NCI-H2196 (cell line): ENCODE measurements around the gene KIF11.

ENCODE experiments used
- DNase-seq: peaks from one replicate; lab custom pipeline; 2025; ENCODE audit not compliant: unreplicated experiment; lab: John Stamatoyannopoulos, UW

Gene KIF11

DNA sequence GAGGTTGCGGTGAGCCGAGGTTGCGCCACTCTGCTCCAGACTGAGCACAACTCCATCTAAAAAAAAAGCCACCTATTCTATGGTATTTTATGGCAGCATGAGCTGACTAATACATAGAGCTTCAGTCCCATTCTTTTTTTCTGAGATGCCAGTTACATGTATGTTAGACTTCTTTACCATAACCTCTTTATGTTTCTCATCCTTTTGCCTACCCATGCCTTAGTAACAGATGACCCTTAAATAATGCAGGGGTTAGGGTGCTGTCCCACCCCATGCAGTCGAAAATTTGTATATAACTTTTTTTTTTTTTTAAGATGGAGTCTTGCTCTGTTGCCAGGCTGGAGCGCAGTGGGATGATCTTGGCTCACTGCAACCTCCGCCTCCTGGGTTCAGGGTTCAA is 74.1 kb downstream of the KIF11 start:
- DNase-seq = no peak

DNA sequence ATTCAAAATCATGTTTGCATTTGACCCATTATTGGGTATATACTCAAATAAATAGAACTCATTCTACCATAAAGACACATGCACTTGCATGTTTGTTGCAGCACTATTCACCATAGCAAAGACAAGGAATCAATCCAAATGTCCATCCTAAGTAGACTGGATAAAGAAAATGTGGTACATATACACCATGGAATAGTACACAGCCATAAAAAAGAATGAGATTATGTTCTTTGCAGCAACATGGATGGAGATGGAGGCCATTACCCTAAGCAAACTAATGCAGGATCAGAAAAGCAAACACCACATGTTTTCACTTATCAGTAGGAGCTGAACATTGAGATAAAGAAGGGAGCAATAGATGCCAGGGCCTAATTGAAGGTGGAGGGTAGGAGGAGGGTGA is 84.8 kb downstream of the KIF11 start:
- no peak for DNase-seq

GRCh38 chr10:92678206-92678605 is 85.3 kb downstream of the KIF11 start:
- no peak for DNase-seq

- no peak for DNase-seq
Measured at GRCh38 chr10:92681306-92681834, 88.4 kb downstream of the KIF11 start.

GRCh38 chr10:92688573-92688926 is 95.6 kb downstream of the KIF11 start:
- no peak for DNase-seq

DNA sequence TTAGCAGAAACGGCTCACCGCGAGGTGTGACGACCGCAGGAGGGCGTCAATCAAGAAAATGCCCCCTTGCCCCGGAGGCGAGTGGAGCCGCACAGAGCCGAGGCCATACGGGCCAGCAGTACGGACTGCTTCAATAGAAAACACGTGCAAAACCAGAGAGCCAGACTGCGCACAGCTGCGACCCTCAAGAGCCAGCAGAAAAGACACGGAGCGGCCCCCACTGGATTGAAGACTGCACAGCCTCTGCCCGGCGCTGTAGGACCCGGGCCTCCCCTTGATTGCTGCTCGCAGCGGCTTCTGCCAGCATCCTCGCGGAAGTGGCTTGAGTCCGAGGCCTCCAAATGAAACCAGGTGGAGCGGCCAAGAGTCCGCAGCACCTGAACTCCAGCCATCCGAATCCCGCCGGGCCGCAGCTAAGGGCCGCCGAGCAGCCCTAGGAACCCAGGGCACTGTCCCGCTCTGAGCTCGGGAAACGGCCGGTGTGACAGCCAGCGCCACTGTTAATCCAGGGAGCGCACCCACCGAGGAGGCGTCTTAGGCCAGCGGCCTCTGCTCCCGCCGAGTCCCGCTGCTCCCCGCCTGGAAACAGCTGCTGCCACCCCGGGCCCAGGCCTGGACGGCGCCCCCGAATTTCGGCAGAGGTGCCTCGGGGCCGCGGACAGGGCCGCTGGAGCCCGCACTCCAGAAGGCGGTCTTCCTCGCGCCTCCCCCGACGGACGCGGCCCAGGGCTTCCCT is 96.2 kb downstream of the KIF11 start:
- DNase-seq = peak; percentile 3

DNA sequence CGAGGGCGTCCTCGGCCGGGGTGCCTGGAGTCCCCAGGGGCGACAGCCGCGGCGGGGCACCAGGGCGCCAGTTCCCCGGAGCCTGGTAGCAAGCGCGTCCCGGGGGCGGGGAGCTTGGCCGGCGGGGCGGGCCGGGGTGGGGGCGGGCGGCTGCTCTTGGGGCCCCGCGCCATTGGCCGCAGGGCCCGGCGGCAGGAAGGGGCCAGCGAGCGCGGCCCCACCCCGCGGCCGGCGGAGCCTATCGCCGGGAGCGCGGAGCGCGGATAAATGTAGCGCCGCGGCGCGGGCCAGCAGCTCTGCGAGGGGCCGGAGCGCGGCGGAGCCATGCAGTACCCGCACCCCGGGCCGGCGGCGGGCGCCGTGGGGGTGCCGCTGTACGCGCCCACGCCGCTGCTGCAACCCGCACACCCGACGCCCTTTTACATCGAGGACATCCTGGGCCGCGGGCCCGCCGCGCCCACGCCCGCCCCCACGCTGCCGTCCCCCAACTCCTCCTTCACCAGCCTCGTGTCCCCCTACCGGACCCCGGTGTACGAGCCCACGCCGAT is 96.8 kb downstream of the KIF11 start, which contains the start of gene HHEX:
TSS of gene HHEX (plus strand) at position 293 of the 548 bp plus-strand sequence. CDS start at position 325, 32 bp downstream.
- DNase-seq = peak; percentile 33

DNA sequence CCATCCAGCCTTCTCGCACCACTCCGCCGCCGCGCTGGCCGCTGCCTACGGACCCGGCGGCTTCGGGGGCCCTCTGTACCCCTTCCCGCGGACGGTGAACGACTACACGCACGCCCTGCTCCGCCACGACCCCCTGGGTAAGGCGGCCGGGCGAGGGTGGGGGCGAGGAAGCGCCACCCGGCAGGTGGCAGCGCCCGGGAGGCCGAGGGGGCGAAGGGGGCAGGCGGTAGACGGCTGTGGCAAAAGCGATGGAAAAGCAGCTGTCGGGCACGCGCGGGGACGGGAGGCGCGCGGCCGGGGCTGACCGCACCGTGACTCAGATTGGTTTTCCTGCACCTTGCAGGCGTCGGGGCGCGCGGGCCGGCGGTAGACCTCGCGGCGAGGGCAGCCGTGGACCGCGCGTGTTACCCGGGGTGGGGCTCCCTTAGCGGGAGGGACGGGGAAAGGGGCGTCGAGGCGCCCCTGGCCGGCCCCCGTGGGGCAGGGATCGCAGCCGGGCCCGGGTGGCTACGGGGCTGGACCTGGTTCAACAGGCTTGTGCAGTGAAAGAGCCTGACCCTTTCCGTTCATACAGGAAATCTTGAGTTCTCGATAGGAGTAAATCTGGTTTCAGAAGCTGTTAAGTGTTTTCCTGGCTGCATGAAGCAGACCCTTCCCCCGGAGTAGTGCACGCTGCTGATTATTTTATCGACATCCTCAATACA is 97.4 kb downstream of the KIF11 start:
- peak; percentile 7 for DNase-seq

GRCh38 chr10:92690915-92691590 is 98.1 kb downstream of the KIF11 start:
- DNase-seq = no peak

GRCh38 chr10:92691591-92692079 is 98.7 kb downstream of the KIF11 start:
- DNase-seq = no peak

DNA sequence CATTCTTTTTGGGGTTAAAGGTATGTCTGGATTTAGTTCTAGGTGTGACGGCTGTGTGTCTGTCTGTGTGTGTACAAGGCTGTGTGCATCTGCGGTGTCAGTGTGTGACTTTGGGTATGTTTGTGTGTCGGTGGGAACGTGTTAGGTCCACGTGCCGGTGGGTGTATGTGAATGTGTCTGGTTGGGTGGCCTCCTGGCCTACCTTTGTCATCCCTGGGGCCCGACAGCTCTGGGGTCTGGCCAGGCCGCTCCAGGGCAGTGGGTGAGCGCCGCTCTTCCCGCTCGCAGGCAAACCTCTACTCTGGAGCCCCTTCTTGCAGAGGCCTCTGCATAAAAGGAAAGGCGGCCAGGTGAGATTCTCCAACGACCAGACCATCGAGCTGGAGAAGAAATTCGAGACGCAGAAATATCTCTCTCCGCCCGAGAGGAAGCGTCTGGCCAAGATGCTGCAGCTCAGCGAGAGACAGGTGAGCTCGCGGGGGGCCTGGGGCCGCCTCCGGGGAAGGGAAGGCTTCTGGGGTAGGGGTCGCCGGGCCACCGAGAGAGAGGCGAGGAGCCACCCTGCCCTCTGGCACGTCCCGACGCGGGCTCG is 99.2 kb downstream of the KIF11 start:
- no peak for DNase-seq

GRCh38 chr10:92692697-92693533 is 100.0 kb downstream of the KIF11 start:
- no peak for DNase-seq

GRCh38 chr10:92693534-92693893 is 100.6 kb downstream of the KIF11 start:
- DNase-seq = no peak

DNA sequence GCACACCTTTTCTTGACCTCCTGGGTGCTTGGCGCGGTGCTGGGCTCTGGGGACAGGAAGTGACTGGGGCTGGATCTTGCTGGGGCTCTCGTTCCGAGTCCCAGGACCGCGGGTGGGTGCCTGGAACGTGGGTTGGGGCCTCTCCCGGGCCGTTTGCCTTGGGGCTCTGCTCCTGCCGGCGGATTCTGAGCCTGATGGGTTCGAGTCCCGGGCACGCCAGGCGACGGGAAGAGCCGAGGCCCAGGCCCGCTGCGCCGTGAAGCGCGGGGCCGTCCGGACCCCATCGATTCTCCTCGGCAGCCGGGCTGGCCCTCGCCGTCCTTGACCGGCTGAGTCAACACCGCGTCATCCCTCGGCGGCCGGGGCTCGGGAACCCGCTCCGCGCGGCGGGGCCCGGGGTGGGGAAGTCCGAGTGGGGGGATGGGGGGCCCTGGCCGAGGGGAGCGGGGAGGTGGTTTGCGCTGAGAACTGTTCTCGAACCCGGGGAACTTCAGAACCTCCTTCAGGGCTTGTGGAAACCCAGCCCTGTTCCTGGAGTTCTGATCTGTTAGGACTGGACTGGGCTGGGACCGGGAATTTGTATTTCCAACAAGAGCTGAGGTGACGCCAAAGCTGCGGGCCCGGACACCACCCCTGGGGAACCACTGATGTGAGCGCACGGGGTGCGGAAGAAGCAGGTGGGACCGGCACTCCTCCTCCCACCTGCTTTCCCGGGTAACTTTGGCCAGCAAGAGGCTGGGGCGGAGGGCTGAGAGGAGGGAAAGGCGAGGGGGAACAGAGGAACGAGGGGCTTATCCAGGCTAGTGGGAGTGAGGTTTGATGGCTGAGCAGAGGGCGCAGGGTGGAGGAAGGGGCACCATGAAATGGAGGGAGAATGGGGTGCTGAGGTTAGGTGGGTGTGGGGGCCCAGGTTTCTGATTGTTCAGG is 103.0 kb downstream of the KIF11 start:
- no peak for DNase-seq

GRCh38 chr10:92696606-92697383 is 103.9 kb downstream of the KIF11 start:
- no peak for DNase-seq

DNA sequence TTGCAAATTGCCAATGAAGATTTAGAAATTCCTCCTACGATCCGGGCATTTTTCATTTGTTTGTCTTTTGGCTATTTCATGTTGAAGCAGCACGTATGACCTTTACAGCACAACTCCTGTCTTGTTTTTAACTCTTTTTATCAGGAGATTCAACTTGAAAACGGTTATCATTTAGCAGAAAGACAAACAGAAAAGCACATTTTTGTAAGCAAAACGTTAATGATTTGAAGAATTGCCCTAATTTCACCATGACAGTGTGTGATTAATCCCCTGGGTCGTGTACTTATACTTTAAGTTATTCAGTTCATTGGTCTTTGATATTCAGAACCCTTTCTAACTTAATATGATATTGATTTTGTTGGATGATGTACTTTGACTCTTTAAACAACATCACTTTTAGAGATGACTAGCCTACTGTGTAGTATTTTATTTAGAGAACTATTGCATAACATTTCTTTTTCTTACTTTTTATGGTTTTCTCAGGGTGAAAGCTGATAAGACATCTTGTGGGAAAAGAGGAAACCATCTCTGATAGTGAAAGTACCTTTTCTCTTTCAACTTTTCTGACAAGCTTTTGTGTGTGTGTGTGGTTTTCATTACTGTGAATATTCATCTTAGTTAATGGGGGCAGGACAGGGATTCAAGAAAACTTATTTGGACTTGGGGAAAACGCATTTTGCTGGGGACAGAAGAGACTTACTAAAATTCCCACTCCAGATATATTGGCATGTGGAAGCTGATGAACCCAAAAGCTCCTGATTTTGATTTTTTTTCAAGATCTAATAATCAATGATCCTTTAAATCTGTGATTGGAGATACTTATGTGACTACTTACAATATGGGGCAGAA is 105.0 kb downstream of the KIF11 start:
- DNase-seq = no peak

DNA sequence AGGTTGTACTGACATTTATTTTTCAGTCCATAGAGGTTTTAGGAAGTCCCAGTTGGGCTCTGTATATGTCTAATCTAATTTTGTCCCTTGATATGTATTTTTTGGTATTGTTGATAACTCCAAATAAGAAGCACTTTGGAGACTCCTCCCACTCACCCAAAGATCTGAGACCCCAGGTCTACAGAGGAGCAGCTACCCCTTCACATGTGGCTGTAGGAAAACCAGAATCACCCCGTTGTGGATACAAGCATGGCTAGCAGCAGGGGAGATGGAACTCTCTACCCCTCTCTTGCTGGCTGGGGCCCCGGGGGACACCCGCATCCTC is 106.2 kb downstream of the KIF11 start:
- no peak for DNase-seq
